ENCODE results near the gene CHI3L2. TPM values are rescaled to one million over a fixed set of nuclear protein-coding genes. Genes with fewer than 3 reads are reported as not detected.

The CHI3L2 gene
- total and polyA plus RNA-seq, 10 of the 15 experiments (the other 5 are each of a cell fraction or from before 2014, with no cell fraction given) = 37.1 to 508 (median 98.3) TPM

GRCh38 chr1:111283838-111284237, 56.3 kb downstream of the CHI3L2 start (continued):
- TF ChIP-seq CUX1 (IDR thresholded peaks at IDR 0.05; ENCODE audit: insufficient replicate concordance, low read depth, low read length) = no peak
- no peak for TF ChIP-seq POLR2AphosphoS5 (IDR thresholded peaks at IDR 0.05; ENCODE audit: low read length)
- TF ChIP-seq ZNF274 (IDR thresholded peaks at IDR 0.05; ENCODE audit: insufficient read depth, insufficient read length) = no peak
- no peak for TF ChIP-seq TAF1 (IDR thresholded peaks at IDR 0.05; ENCODE audit: borderline replicate concordance, low read depth, low read length)
- TF ChIP-seq NR2F1 (conservative IDR thresholded peaks at IDR 0.05) = no peak
- TF ChIP-seq DPF2 (IDR thresholded peaks at IDR 0.05) = no peak
- TF ChIP-seq SPI1 (IDR thresholded peaks at IDR 0.05; ENCODE audit: borderline replicate concordance, insufficient read depth, low read depth, low read length) = no peak
- TF ChIP-seq BRCA1 (IDR thresholded peaks at IDR 0.05; ENCODE audit: low read depth, low read length) = no peak
- TF ChIP-seq, protein P1, sequence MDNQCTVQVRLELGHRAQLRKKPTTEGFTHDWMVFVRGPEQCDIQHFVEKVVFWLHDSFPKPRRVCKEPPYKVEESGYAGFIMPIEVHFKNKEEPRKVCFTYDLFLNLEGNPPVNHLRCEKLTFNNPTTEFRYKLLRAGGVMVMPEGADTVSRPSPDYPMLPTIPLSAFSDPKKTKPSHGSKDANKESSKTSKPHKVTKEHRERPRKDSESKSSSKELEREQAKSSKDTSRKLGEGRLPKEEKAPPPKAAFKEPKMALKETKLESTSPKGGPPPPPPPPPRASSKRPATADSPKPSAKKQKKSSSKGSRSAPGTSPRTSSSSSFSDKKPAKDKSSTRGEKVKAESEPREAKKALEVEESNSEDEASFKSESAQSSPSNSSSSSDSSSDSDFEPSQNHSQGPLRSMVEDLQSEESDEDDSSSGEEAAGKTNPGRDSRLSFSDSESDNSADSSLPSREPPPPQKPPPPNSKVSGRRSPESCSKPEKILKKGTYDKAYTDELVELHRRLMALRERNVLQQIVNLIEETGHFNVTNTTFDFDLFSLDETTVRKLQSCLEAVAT (IDR thresholded peaks at IDR 0.05) = no peak
- no peak for TF ChIP-seq FOXM1 (IDR thresholded peaks at IDR 0.05; ENCODE audit: low read depth, low read length)
- TF ChIP-seq RELB (IDR thresholded peaks at IDR 0.05; ENCODE audit: low read depth) = no peak

Data from GM12878 (cell line).